HEK293 (cell line): ENCODE measurements around the gene ENTREP3.
A peak's percentile ranks its signal among the peaks of the same experiment; 100 is the strongest.

Experiments
- BCL11A ChIP-seq: fragments of 450-650 bp; formaldehyde crosslinking; IDR thresholded peaks from 2 replicates; pipeline ENCODE4 v1.5.1; 2016; ENCODE audit warnings: low read depth, missing biosample characterization, missing genetic modification characterization
- IKZF3 ChIP-seq: fragments of 450-650 bp; IDR thresholded peaks from 2 replicates; pipeline ENCODE4 v1.5.0; 2018; ENCODE audit warnings: missing biosample characterization, mild to moderate bottlenecking, missing genetic modification characterization, moderate library complexity
- KLF7 ChIP-seq: fragments of 450-650 bp; formaldehyde crosslinking; IDR thresholded peaks from 2 replicates; pipeline ENCODE4 v1.5.1; 2016; ENCODE audit warnings: missing biosample characterization, missing genetic modification characterization, borderline replicate concordance
- PBX3 ChIP-seq: sonication (generic); formaldehyde crosslinking; IDR thresholded peaks from 2 replicates; pipeline ENCODE4 v1.8.1; 2022; ENCODE audit warnings: mild to moderate bottlenecking, moderate library complexity, missing genetic modification reagents
- SCRT1 ChIP-seq: fragments of 450-650 bp; formaldehyde crosslinking; IDR thresholded peaks from 2 replicates; pipeline ENCODE4 v1.5.1; 2016; ENCODE audit warnings: missing biosample characterization, missing genetic modification characterization, borderline replicate concordance
- YY1 ChIP-seq: fragments of 450-650 bp; formaldehyde crosslinking; IDR thresholded peaks from 2 replicates; pipeline ENCODE4 v1.5.1; 2018; ENCODE audit warnings: missing biosample characterization, missing genetic modification characterization
- ZBTB48 ChIP-seq: fragments of 450-650 bp; formaldehyde crosslinking; IDR thresholded peaks from 2 replicates; pipeline ENCODE4 v1.5.1; 2016; ENCODE audit warnings: missing biosample characterization, missing genetic modification characterization
- ZNF175 ChIP-seq: fragments of 450-650 bp; formaldehyde crosslinking; IDR thresholded peaks from 2 replicates; pipeline ENCODE4 v1.5.1; 2016; ENCODE audit warnings: missing biosample characterization, missing genetic modification characterization
- ZNF23 ChIP-seq: fragments of 450-650 bp; formaldehyde crosslinking; IDR thresholded peaks from 2 replicates; pipeline ENCODE4 v1.5.1; 2016; ENCODE audit warnings: missing biosample characterization, missing genetic modification characterization, borderline replicate concordance
- ZNF266 ChIP-seq: fragments of 450-650 bp; formaldehyde crosslinking; IDR thresholded peaks from 2 replicates; pipeline ENCODE4 v1.5.1; 2016; ENCODE audit warnings: missing biosample characterization, missing genetic modification characterization, low read depth
- ZNF274 ChIP-seq, 2 experiments: fragments of 200-500 bp in 1 of 2; fragments of 450-650 bp in 1 of 2; sonication (Bioruptor generic) in 1 of 2; formaldehyde crosslinking in 1 of 2; IDR thresholded peaks; 2 replicates each; pipeline versions ENCODE4 v1.5.1 to v1.6.1; 2014 to 2016; ENCODE audit warnings: borderline replicate concordance in 1 of 2, inconsistent platforms in 1 of 2, low read length in 1 of 2, missing biosample characterization in 1 of 2, missing genetic modification characterization in 1 of 2
- ZNF394 ChIP-seq: fragments of 450-650 bp; formaldehyde crosslinking; IDR thresholded peaks from 2 replicates; pipeline ENCODE4 v1.5.1; 2016; ENCODE audit warnings: missing biosample characterization, missing genetic modification characterization, mild to moderate bottlenecking, moderate library complexity, borderline replicate concordance
- ZNF426 ChIP-seq: fragments of 450-650 bp; formaldehyde crosslinking; IDR thresholded peaks from 2 replicates; pipeline ENCODE4 v1.5.1; 2017; ENCODE audit warnings: missing biosample characterization, missing genetic modification characterization, mild to moderate bottlenecking, inconsistent platforms, moderate library complexity
- ZNF473 ChIP-seq: fragments of 450-650 bp; formaldehyde crosslinking; IDR thresholded peaks from 2 replicates; pipeline ENCODE4 v1.5.1; 2017; ENCODE audit warnings: missing biosample characterization, missing genetic modification characterization
- ZNF513 ChIP-seq: fragments of 450-650 bp; IDR thresholded peaks from 2 replicates; pipeline ENCODE4 v1.5.1; 2018; ENCODE audit warnings: missing biosample characterization, missing genetic modification characterization
- ZNF518A ChIP-seq: fragments of 450-650 bp; formaldehyde crosslinking; conservative IDR thresholded peaks from 2 replicates; pipeline ENCODE4 v1.5.1; 2016; ENCODE audit warnings: low read depth, missing biosample characterization, missing genetic modification characterization
- ZNF529 ChIP-seq: fragments of 450-650 bp; formaldehyde crosslinking; IDR thresholded peaks from 2 replicates; pipeline ENCODE4 v1.5.1; 2017; ENCODE audit warnings: missing genetic modification characterization, missing biosample characterization; ENCODE audit not compliant: insufficient replicate concordance
- ZNF621 ChIP-seq: fragments of 450-650 bp; formaldehyde crosslinking; IDR thresholded peaks from 2 replicates; pipeline ENCODE4 v1.5.1; 2017; ENCODE audit warnings: missing biosample characterization, missing genetic modification characterization
- ZNF792 ChIP-seq: fragments of 450-650 bp; formaldehyde crosslinking; IDR thresholded peaks from 2 replicates; pipeline ENCODE4 v1.5.1; 2016; ENCODE audit warnings: missing biosample characterization, missing genetic modification characterization
- ZNF830 ChIP-seq: fragments of 450-650 bp; IDR thresholded peaks from 2 replicates; pipeline ENCODE4 v1.5.0; 2018; ENCODE audit warnings: missing biosample characterization, missing genetic modification characterization, low read depth, mild to moderate bottlenecking, moderate library complexity
- ZSCAN30 ChIP-seq: fragments of 450-650 bp; IDR thresholded peaks from 2 replicates; pipeline ENCODE4 v1.5.1; 2018; ENCODE audit warnings: missing biosample characterization, mild to moderate bottlenecking, missing genetic modification characterization, moderate library complexity
- TF ChIP-seq, protein P1 (sequence below): fragments of 450-650 bp; formaldehyde crosslinking; IDR thresholded peaks from 2 replicates; pipeline ENCODE4 v1.5.1; 2016; ENCODE audit warnings: missing biosample characterization, missing genetic modification characterization
- TF ChIP-seq, protein P2 (sequence below): fragments of 450-650 bp; formaldehyde crosslinking; IDR thresholded peaks from 2 replicates; pipeline ENCODE4 v1.5.1; 2016; ENCODE audit warnings: missing biosample characterization, missing genetic modification characterization, borderline replicate concordance

ENTREP3 gene

GRCh38 chr1:155208541-155209311 is 46.6 kb downstream of the ENTREP3 start, which contains the start of gene MTX1 (continued):
- TF ChIP-seq, protein P1, sequence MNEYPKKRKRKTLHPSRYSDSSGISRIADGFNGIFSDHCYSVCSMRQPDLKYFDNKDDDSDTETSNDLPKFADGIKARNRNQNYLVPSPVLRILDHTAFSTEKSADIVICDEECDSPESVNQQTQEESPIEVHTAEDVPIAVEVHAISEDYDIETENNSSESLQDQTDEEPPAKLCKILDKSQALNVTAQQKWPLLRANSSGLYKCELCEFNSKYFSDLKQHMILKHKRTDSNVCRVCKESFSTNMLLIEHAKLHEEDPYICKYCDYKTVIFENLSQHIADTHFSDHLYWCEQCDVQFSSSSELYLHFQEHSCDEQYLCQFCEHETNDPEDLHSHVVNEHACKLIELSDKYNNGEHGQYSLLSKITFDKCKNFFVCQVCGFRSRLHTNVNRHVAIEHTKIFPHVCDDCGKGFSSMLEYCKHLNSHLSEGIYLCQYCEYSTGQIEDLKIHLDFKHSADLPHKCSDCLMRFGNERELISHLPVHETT (tag by site-specific recombination), result no peak
- TF ChIP-seq ZNF518A (tag by site-specific recombination), result peak; percentile 81
- no peak for TF ChIP-seq ZNF266 (tag by site-specific recombination)
- TF ChIP-seq YY1 (tag by site-specific recombination), result peak; percentile 92
- peak; percentile 87 for TF ChIP-seq ZSCAN30
- TF ChIP-seq ZNF394, result no peak; the same call in 1 of the 2 replicates
- peak; percentile 88; the same call in 1 of the 2 replicates for TF ChIP-seq KLF7 (tag by site-specific recombination)
- TF ChIP-seq ZNF513 (tag by site-specific recombination), result no peak
- no peak for TF ChIP-seq ZNF175 (tag by site-specific recombination)
- peak; percentile 48 for TF ChIP-seq BCL11A (tag by site-specific recombination)
- no peak for TF ChIP-seq ZNF426 (tag by site-specific recombination)
- TF ChIP-seq ZNF529 (tag by site-specific recombination), result no peak
- TF ChIP-seq ZNF274 (IDR thresholded peaks at IDR 0.05; ENCODE audit: low read length), result no peak
- TF ChIP-seq ZNF274 (tag by site-specific recombination; IDR thresholded peaks at IDR 0.05; ENCODE audit: borderline replicate concordance), result no peak
- TF ChIP-seq ZNF621 (tag by site-specific recombination), result no peak
- TF ChIP-seq ZBTB48 (tag by site-specific recombination), result peak; percentile 94
- no peak for TF ChIP-seq SCRT1 (tag by site-specific recombination)
- TF ChIP-seq IKZF3, result peak; percentile 43
- no peak for TF ChIP-seq ZNF23 (tag by site-specific recombination)
- no peak for TF ChIP-seq ZNF792 (tag by site-specific recombination)
- TF ChIP-seq ZNF830 (tag by site-specific recombination), result no peak
- no peak for TF ChIP-seq ZNF473 (tag by site-specific recombination)
- TF ChIP-seq PBX3 (CRISPR knock-in tag), result peak; percentile 41; the same call in 1 of the 2 replicates
- TF ChIP-seq, protein P2, sequence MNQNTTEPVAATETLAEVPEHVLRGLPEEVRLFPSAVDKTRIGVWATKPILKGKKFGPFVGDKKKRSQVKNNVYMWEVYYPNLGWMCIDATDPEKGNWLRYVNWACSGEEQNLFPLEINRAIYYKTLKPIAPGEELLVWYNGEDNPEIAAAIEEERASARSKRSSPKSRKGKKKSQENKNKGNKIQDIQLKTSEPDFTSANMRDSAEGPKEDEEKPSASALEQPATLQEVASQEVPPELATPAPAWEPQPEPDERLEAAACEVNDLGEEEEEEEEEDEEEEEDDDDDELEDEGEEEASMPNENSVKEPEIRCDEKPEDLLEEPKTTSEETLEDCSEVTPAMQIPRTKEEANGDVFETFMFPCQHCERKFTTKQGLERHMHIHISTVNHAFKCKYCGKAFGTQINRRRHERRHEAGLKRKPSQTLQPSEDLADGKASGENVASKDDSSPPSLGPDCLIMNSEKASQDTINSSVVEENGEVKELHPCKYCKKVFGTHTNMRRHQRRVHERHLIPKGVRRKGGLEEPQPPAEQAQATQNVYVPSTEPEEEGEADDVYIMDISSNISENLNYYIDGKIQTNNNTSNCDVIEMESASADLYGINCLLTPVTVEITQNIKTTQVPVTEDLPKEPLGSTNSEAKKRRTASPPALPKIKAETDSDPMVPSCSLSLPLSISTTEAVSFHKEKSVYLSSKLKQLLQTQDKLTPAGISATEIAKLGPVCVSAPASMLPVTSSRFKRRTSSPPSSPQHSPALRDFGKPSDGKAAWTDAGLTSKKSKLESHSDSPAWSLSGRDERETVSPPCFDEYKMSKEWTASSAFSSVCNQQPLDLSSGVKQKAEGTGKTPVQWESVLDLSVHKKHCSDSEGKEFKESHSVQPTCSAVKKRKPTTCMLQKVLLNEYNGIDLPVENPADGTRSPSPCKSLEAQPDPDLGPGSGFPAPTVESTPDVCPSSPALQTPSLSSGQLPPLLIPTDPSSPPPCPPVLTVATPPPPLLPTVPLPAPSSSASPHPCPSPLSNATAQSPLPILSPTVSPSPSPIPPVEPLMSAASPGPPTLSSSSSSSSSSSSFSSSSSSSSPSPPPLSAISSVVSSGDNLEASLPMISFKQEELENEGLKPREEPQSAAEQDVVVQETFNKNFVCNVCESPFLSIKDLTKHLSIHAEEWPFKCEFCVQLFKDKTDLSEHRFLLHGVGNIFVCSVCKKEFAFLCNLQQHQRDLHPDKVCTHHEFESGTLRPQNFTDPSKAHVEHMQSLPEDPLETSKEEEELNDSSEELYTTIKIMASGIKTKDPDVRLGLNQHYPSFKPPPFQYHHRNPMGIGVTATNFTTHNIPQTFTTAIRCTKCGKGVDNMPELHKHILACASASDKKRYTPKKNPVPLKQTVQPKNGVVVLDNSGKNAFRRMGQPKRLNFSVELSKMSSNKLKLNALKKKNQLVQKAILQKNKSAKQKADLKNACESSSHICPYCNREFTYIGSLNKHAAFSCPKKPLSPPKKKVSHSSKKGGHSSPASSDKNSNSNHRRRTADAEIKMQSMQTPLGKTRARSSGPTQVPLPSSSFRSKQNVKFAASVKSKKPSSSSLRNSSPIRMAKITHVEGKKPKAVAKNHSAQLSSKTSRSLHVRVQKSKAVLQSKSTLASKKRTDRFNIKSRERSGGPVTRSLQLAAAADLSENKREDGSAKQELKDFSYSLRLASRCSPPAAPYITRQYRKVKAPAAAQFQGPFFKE (tag by site-specific recombination), result no peak
